Measurements from ENCODE around the gene ALDH1B1.

Gene ALDH1B1

GRCh38 chr9:38347271-38347671 lies 45.2 kb upstream of the ALDH1B1 start:
- H3K27me3 ChIP-seq (ENCODE audit: insufficient read depth, low read length, poor library complexity), result no peaks in the 10 kb centered on the region
- ATAC-seq (ENCODE audit: insufficient read depth, low read depth) (no peak), DNase-seq (no peak)
- H3K27ac ChIP-seq (ENCODE audit: low read length), result no peak overlapping the region
- H3K4me1 ChIP-seq (ENCODE audit: insufficient read depth, low read length), result no peaks in the 10 kb centered on the region
- no peaks in the 10 kb centered on the region for H4K20me1 ChIP-seq (ENCODE audit: insufficient read depth, low read length)
- H3K4me2 ChIP-seq (ENCODE audit: insufficient read depth, low read length), result no peak overlapping the region
- no peak for TF ChIP-seq EZH2 (IDR thresholded peaks at IDR 0.05; ENCODE audit: borderline replicate concordance, low read depth, low read length, severe bottlenecking)
- TF ChIP-seq CTCF (IDR thresholded peaks at IDR 0.05; ENCODE audit: borderline replicate concordance, extremely low read depth, low read length, poor library complexity, severe bottlenecking), result no peak
- H3K4me3 ChIP-seq (ENCODE audit: low read depth in 1 of 2, low read length in 2 of 2), result no peak overlapping the region
- no peaks in the 10 kb centered on the region for H3K36me3 ChIP-seq (ENCODE audit: insufficient read depth, low read length)
- H3K9me3 ChIP-seq (ENCODE audit: insufficient read depth, low read length, severe bottlenecking), result no peaks in the 10 kb centered on the region
- H3K79me2 ChIP-seq (ENCODE audit: insufficient read depth, low read length), result no peaks in the 10 kb centered on the region
- no peak overlapping the region for H2AFZ ChIP-seq (ENCODE audit: low read depth, low read length)
- H3K9ac ChIP-seq (ENCODE audit: low read depth, low read length), result no peak overlapping the region

DNA sequence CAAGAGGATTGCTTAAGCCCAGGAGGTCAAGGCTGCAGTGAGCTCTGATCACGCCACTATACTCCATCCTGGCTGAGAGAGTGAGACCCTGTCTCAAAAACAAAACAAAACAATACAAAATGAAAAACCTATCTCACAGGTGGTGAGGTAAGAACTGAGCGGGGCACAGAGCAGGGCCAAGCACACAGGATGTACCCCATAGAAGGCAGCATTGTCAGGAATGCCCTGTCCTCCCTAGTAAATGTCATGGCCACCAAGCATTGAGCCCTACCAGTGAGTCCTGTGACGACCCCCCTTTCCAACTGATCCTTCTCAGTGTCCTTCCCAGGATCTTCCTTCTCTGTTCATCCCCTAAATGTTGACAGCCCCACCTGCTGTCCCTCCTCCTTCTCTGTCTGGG lies 44.6 kb upstream of the ALDH1B1 start:
- DNase-seq (no peak), ATAC-seq (ENCODE audit: insufficient read depth, low read depth) (no peak)
- Histone ChIP-seq H2AFZ (ENCODE audit: low read depth, low read length) (no peak overlapping the region), H3K4me2 (ENCODE audit: insufficient read depth, low read length) (no peak overlapping the region), H3K9ac (ENCODE audit: low read depth, low read length) (no peak overlapping the region), H3K36me3 (ENCODE audit: insufficient read depth, low read length) (no peaks in the 10 kb centered on the region), H3K9me3 (ENCODE audit: insufficient read depth, low read length, severe bottlenecking) (no peaks in the 10 kb centered on the region), H3K79me2 (ENCODE audit: insufficient read depth, low read length) (no peaks in the 10 kb centered on the region), H4K20me1 (ENCODE audit: insufficient read depth, low read length) (no peaks in the 10 kb centered on the region), H3K27ac (ENCODE audit: low read length) (no peak overlapping the region), H3K27me3 (ENCODE audit: insufficient read depth, low read length, poor library complexity) (no peaks in the 10 kb centered on the region), H3K4me1 (ENCODE audit: insufficient read depth, low read length) (no peaks in the 10 kb centered on the region), H3K4me3 (ENCODE audit: low read depth in 1 of 2, low read length in 2 of 2) (no peak overlapping the region)
- TF ChIP-seq EZH2 (IDR thresholded peaks at IDR 0.05; ENCODE audit: borderline replicate concordance, low read depth, low read length, severe bottlenecking) (no peak), CTCF (IDR thresholded peaks at IDR 0.05; ENCODE audit: borderline replicate concordance, extremely low read depth, low read length, poor library complexity, severe bottlenecking) (no peak)

DNA sequence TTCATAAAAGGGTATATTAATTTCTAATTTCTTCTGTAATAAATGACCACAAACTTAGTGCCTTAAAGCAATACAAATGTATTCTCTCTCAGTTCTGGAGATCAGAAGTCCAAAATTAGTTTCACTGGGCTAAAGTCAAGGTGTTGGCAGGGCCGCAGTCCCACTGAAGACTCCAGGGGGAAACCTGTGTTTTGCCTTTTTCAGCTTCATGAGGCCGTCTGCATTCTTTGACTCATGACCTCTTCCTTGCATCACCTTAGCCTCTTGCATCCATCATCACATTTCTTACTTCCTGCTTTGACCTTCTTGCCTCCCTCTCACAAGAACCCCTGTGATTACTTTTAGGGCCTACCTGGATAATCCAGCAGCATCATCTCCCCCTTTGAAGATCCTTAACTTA lies 42.0 kb upstream of the ALDH1B1 start:
- Histone ChIP-seq H3K4me1 (ENCODE audit: insufficient read depth, low read length) (no peaks in the 10 kb centered on the region), H3K36me3 (ENCODE audit: insufficient read depth, low read length) (no peaks in the 10 kb centered on the region), H3K4me2 (ENCODE audit: insufficient read depth, low read length) (no peak overlapping the region), H3K79me2 (ENCODE audit: insufficient read depth, low read length) (no peaks in the 10 kb centered on the region), H3K4me3 (ENCODE audit: low read depth in 1 of 2, low read length in 2 of 2) (no peak overlapping the region), H3K27ac (ENCODE audit: low read length) (no peak overlapping the region), H4K20me1 (ENCODE audit: insufficient read depth, low read length) (no peaks in the 10 kb centered on the region), H3K9me3 (ENCODE audit: insufficient read depth, low read length, severe bottlenecking) (no peaks in the 10 kb centered on the region), H3K9ac (ENCODE audit: low read depth, low read length) (no peak overlapping the region), H3K27me3 (ENCODE audit: insufficient read depth, low read length, poor library complexity) (no peaks in the 10 kb centered on the region), H2AFZ (ENCODE audit: low read depth, low read length) (no peak overlapping the region)
- no peak for ATAC-seq (ENCODE audit: insufficient read depth, low read depth)
- TF ChIP-seq CTCF (IDR thresholded peaks at IDR 0.05; ENCODE audit: borderline replicate concordance, extremely low read depth, low read length, poor library complexity, severe bottlenecking), result no peak
- TF ChIP-seq EZH2 (IDR thresholded peaks at IDR 0.05; ENCODE audit: borderline replicate concordance, low read depth, low read length, severe bottlenecking), result no peak
- DNase-seq, result no peak

Measured in DND-41 (cell line).